Lower leg skin (tissue), 3 donors: ENCODE results near the gene GEN1.

Experiments used
- POLR2A ChIP-seq, 2 donors: fragments of 450-650 bp; IDR thresholded peaks; one replicate each; pipeline ENCODE4 v1.6.1; 2016 to 2017; ENCODE audit warnings: antibody characterized with exemption in 2 of 2, mild to moderate bottlenecking in 1 of 2, moderate library complexity in 1 of 2
- TF ChIP-seq, protein P1 (sequence below), 3 donors: fragments of 450-650 bp; IDR thresholded peaks; one replicate each; pipeline ENCODE4 v1.5.1; 2016; ENCODE audit warnings: antibody characterized with exemption in 3 of 3, mild to moderate bottlenecking in 3 of 3, moderate library complexity in 2 of 3

DNA sequence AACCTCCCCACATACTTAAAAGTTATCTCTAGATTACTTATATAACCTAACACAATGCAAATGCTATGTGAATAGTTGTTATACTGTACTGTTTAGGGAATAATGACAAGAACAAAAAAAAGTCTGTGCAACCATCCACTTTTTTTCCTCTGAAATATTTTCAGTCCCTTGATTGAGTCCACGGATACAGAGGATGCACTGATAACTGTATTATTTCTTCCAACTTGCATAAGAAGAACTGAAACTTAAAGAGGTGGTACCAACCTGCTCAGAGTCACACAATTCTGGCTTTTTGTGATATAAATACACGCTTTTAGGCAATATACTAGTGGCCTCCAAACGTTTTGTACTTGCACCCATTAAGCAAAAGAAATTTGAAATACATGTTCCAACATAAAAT is 1.7 kb upstream of the GEN1 start:
- TF ChIP-seq POLR2A (IDR thresholded peaks at IDR 0.05), result no peak
- TF ChIP-seq, protein P1, sequence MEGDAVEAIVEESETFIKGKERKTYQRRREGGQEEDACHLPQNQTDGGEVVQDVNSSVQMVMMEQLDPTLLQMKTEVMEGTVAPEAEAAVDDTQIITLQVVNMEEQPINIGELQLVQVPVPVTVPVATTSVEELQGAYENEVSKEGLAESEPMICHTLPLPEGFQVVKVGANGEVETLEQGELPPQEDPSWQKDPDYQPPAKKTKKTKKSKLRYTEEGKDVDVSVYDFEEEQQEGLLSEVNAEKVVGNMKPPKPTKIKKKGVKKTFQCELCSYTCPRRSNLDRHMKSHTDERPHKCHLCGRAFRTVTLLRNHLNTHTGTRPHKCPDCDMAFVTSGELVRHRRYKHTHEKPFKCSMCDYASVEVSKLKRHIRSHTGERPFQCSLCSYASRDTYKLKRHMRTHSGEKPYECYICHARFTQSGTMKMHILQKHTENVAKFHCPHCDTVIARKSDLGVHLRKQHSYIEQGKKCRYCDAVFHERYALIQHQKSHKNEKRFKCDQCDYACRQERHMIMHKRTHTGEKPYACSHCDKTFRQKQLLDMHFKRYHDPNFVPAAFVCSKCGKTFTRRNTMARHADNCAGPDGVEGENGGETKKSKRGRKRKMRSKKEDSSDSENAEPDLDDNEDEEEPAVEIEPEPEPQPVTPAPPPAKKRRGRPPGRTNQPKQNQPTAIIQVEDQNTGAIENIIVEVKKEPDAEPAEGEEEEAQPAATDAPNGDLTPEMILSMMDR (IDR thresholded peaks at IDR 0.05), result no peak
